Measurements from ENCODE around the gene CHAT.

The CHAT gene

GRCh38 chr10:49688920-49689319, 75.1 kb downstream of the CHAT start (continued):
- no peak for TF ChIP-seq ZBTB26 (tag by site-specific recombination; optimal IDR thresholded peaks at IDR 0.05)
- no peak for TF ChIP-seq ZNF423 (tag by site-specific recombination; IDR thresholded peaks at IDR 0.05)
- TF ChIP-seq ZNF513 (tag by site-specific recombination; IDR thresholded peaks at IDR 0.05): no peak
- TF ChIP-seq ZNF341 (tag by site-specific recombination; IDR thresholded peaks at IDR 0.05; ENCODE audit: low read depth): no peak
- no peak for TF ChIP-seq ZNF664 (tag by site-specific recombination; IDR thresholded peaks at IDR 0.05)
- TF ChIP-seq SCRT1 (tag by site-specific recombination; IDR thresholded peaks at IDR 0.05; ENCODE audit: borderline replicate concordance): no peak
- TF ChIP-seq CTCF (tag by site-specific recombination; IDR thresholded peaks at IDR 0.05): no peak
- no peak for TF ChIP-seq ZSCAN5A (tag by site-specific recombination; IDR thresholded peaks at IDR 0.05)
- no peak for TF ChIP-seq SALL2 (tag by site-specific recombination; IDR thresholded peaks at IDR 0.05; ENCODE audit: borderline replicate concordance)
- TF ChIP-seq ZNF202 (tag by site-specific recombination; IDR thresholded peaks at IDR 0.05; ENCODE audit: borderline replicate concordance): no peak

GRCh38 chr10:49689882-49690510, 76.2 kb downstream of the CHAT start:
- no peaks in the 10 kb centered on the region for H3K9me3 ChIP-seq (ENCODE audit: control insufficient read depth, insufficient read depth, low read depth, low read length)
- no peaks in the 10 kb centered on the region for H3K36me3 ChIP-seq (ENCODE audit: control insufficient read depth in 2 of 2, insufficient read depth in 1 of 2, low read length in 2 of 2)
- TF ChIP-seq ZNF311 (tag by site-specific recombination; IDR thresholded peaks at IDR 0.05; ENCODE audit: borderline replicate concordance): no peak
- TF ChIP-seq HOXD13 (CRISPR knock-in tag; IDR thresholded peaks at IDR 0.05; ENCODE audit: borderline replicate concordance): no peak
- no peak for TF ChIP-seq RBAK (tag by site-specific recombination; IDR thresholded peaks at IDR 0.05)
- no peak for TF ChIP-seq ZNF747 (tag by site-specific recombination; IDR thresholded peaks at IDR 0.05)
- TF ChIP-seq ZNF174 (tag by site-specific recombination; IDR thresholded peaks at IDR 0.05): no peak
- TF ChIP-seq ZNF10 (tag by site-specific recombination; IDR thresholded peaks at IDR 0.05): no peak
- TF ChIP-seq ZNF501 (tag by site-specific recombination; IDR thresholded peaks at IDR 0.05): no peak
- no peak for TF ChIP-seq ZNF621 (tag by site-specific recombination; IDR thresholded peaks at IDR 0.05)
- no peak for TF ChIP-seq ZNF549 (tag by site-specific recombination; IDR thresholded peaks at IDR 0.05)
- no peak for TF ChIP-seq HOXA7 (CRISPR knock-in tag; IDR thresholded peaks at IDR 0.05; ENCODE audit: borderline replicate concordance)
- no peak for TF ChIP-seq ZBTB1 (tag by site-specific recombination; IDR thresholded peaks at IDR 0.05)
- no peak for TF ChIP-seq KLF10 (tag by site-specific recombination; IDR thresholded peaks at IDR 0.05)
- TF ChIP-seq GLI2 (tag by site-specific recombination; IDR thresholded peaks at IDR 0.05; ENCODE audit: borderline replicate concordance, low read depth): no peak
- H3K4me1 ChIP-seq (ENCODE audit: control insufficient read depth, insufficient read depth, low read length): no peaks in the 10 kb centered on the region
- ChIA-PET POLR2A (no interaction called here), CTCF (no interaction called here)
- no peak overlapping the region for H3K27ac ChIP-seq (ENCODE audit: extremely low read depth, low read depth, low read length)
- H3K4me3 ChIP-seq (ENCODE audit: low read depth, low read length): no peak overlapping the region
